ENCODE measurements around the gene AGK.

- TF ChIP-seq CTCF (IDR thresholded peaks at IDR 0.05; ENCODE audit: insufficient read depth, low read length, poor library complexity, severe bottlenecking), result no peak
- TF ChIP-seq EZH2phosphoT487 (conservative IDR thresholded peaks at IDR 0.05; ENCODE audit: low read length), result no peak
These were observed 33.7 kb downstream of the AGK start for GRCh38 chr7:141584935-141585334.

Data from SU-DHL-6 (cell line).